Natural killer cell (primary cell): ENCODE data around the gene EGFLAM. TPM values are rescaled to one million over a fixed set of nuclear protein-coding genes. Genes with fewer than 3 reads are reported as not detected.
A peak's percentile ranks its signal among the peaks of the same experiment; 100 is the strongest.

ENCODE experiments used
- ATAC-seq, 3 donors: fragments of 150-1000 bp in 2 of 3; fragments of 200-7000 bp in 1 of 3; cut with Tn5 transposase; 1 replicate in 1 of 3; 2 replicates in 2 of 3; pipeline ENCODE4 v1.10.0; 2021; ENCODE audit warnings: mild to moderate bottlenecking in 2 of 3, moderate library complexity in 2 of 3
- DNase-seq, 2 donors: peaks; one replicate each; pipeline versions ENCODE4 v3.0.0 to v3.0.0-alpha.2; 2013 to 2021; ENCODE audit warnings: mixed read lengths in 1 of 2
- H3K27ac ChIP-seq: one replicate; pipeline ENCODE4 v1.5.1; 2013; ENCODE audit warnings: mild to moderate bottlenecking, low read length
- H3K27me3 ChIP-seq: one replicate; pipeline ENCODE4 v1.6.1; 2013; ENCODE audit warnings: low read length; ENCODE audit not compliant: control insufficient read depth, insufficient read depth
- H3K36me3 ChIP-seq: one replicate; pipeline ENCODE4 v1.6.1; 2013; ENCODE audit warnings: low read length; ENCODE audit not compliant: control insufficient read depth, insufficient read depth
- H3K4me1 ChIP-seq: one replicate; pipeline ENCODE4 v1.6.1; 2013; ENCODE audit warnings: low read length; ENCODE audit not compliant: control insufficient read depth, insufficient read depth
- H3K4me3 ChIP-seq: one replicate; pipeline ENCODE4 v1.5.1; 2013; ENCODE audit warnings: low read length
- H3K9me3 ChIP-seq: one replicate; pipeline ENCODE4 v1.6.1; 2013; ENCODE audit warnings: low read length; ENCODE audit not compliant: control insufficient read depth, insufficient read depth
- H3K27ac Mint-ChIP-seq, 2 donors: one replicate each; pipeline ENCODE4 v1.8.0; 2022; ENCODE audit warnings: mild to moderate bottlenecking in 2 of 2, mixed read lengths in 2 of 2, moderate library complexity in 1 of 2
- H3K27me3 Mint-ChIP-seq, 2 donors: one replicate each; pipeline ENCODE4 v1.8.0; 2022; ENCODE audit warnings: low read depth in 2 of 2, mixed read lengths in 2 of 2
- H3K36me3 Mint-ChIP-seq: one replicate; pipeline ENCODE4 v1.8.0; 2022; ENCODE audit warnings: mixed read lengths
- H3K4me1 Mint-ChIP-seq, 2 donors: one replicate each; pipeline ENCODE4 v1.8.0; 2022; ENCODE audit warnings: mixed read lengths in 2 of 2
- H3K4me3 Mint-ChIP-seq: one replicate; pipeline ENCODE4 v1.8.0; 2022; ENCODE audit warnings: mild to moderate bottlenecking, moderate library complexity, mixed read lengths
- H3K9me3 Mint-ChIP-seq, 2 donors: one replicate each; pipeline ENCODE4 v1.8.0; 2022; ENCODE audit warnings: mixed read lengths in 2 of 2
- CTCF ChIP-seq: fragments of 200-600 bp; IDR thresholded peaks from one replicate; pipeline ENCODE4 v1.8.0; 2022; ENCODE audit warnings: antibody characterized with exemption
- WGBS: methylation state at CpG from one replicate; pipeline ENCODE4 v1.1.7; 2013; ENCODE audit warnings: missing lambda C conversion rate; ENCODE audit not compliant: insufficient coverage; 5-methylcytosine and 5-hydroxymethylcytosine counted together
- intact Hi-C: fragments of 100-400 bp; cut with micrococcal nuclease; formaldehyde crosslinking; loops from one replicate; pipeline ENCODE4 v1.14.2; 2022
- total RNA-seq, 4 donors: library from RNA; stranded (reverse); fragments of 120-200 nt in 1 of 4; gene quantifications; one replicate each; pipeline versions ENCODE4 v1.2.3 to v1.2.4, GENCODE V29; 2013 to 2022

EGFLAM gene
- total RNA-seq, 3 donors from 2014 or later (not counting 1 experiment from before 2014, with no cell fraction given): not detected

- Histone ChIP-seq H3K27me3 (peaks cover 2% of the 10 kb centered on the region), H3K4me1 (no peaks in the 10 kb centered on the region), H3K4me3 (no peak overlapping the region), H3K9me3 (no peaks in the 10 kb centered on the region), H3K36me3 (no peaks in the 10 kb centered on the region), H3K27ac (no peak overlapping the region)
- ATAC-seq: no peak
- no peak for TF ChIP-seq CTCF
- Mint-ChIP-seq H3K27me3 (peaks cover 22 to 64% of the 10 kb centered on the region in 2 donors), H3K27ac (no peak overlapping the region), H3K4me3 (no peak overlapping the region), H3K9me3 (no peaks in the 10 kb centered on the region), H3K36me3 (no peaks in the 10 kb centered on the region), H3K4me1 (no peaks in the 10 kb centered on the region)
- no peak for DNase-seq
- 70% methylated on average over 1 of the region's 1 CpG for WGBS
- intact Hi-C loops: no loop called here
These were observed 180.4 kb downstream of the EGFLAM start for GRCh38 chr5:38438757-38439156.

DNA sequence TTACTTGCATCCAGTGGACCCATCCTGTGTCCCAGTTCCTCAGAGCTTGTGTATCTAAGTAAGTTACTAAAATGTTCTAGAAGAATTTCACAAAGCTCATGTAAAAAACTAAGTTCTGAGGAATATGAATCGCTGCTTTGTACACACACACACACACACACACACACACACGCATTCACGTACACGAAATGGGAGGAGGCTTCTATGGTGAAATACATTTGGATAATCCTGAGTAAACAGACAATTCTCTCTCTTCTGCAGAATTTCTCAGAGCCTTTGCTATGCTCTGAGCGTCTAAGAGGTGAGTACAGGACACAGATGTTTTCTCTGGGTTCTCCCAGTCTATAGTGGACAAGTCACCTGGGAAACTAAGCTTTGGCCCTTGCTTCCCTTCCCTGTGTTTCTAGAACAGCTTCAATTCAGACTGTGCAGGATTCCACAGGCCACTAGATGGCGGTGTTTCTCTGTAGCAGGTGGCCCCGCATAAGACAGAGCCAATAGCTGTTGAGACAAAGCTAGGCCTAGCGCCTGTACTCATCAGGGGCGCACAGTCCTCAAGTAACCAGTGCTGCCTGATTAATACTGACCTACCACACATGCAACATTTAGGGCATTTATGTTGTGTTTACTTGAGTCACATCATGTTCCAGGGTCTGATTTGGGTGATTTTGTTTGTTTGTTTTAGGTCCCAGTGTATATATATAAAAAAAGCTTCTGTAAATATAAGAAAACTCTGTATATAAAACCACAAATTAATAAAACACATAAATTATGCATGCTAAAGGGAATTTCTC is 183.3 kb downstream of the EGFLAM start:
- peaks cover 20 to 52% of the 10 kb centered on the region in 2 donors for H3K27me3 Mint-ChIP-seq
- no peak overlapping the region for H3K27ac Mint-ChIP-seq
- WGBS: 15% methylated on average over 5 of the region's 9 CpGs
- H3K4me1 Mint-ChIP-seq: no peaks in the 10 kb centered on the region
- Histone ChIP-seq H3K9me3 (no peaks in the 10 kb centered on the region), H3K36me3 (no peaks in the 10 kb centered on the region), H3K27ac (no peak overlapping the region), H3K4me1 (no peaks in the 10 kb centered on the region), H3K4me3 (no peak overlapping the region), H3K27me3 (peaks cover 2% of the 10 kb centered on the region)
- TF ChIP-seq CTCF: peak; percentile 97
- intact Hi-C loops: loop anchor here (1.0 to 5.0 kb wide), 3 partner anchors 110 to 641 kb away; no protein-coding TSS in a partner anchor
- ATAC-seq: peak; percentile 93 to 100 (median 97)
- no peaks in the 10 kb centered on the region for H3K9me3 Mint-ChIP-seq
- no peak overlapping the region for H3K4me3 Mint-ChIP-seq
- peaks cover 2% of the 10 kb centered on the region for H3K36me3 Mint-ChIP-seq
- DNase-seq: peak; percentile 60 to 90

- Histone ChIP-seq H3K27ac (no peak overlapping the region), H3K4me3 (no peak overlapping the region), H3K27me3 (peaks cover 2% of the 10 kb centered on the region), H3K4me1 (no peaks in the 10 kb centered on the region), H3K9me3 (no peaks in the 10 kb centered on the region), H3K36me3 (no peaks in the 10 kb centered on the region)
- Mint-ChIP-seq H3K9me3 (no peaks in the 10 kb centered on the region), H3K27me3 (peaks cover 26 to 55% of the 10 kb centered on the region in 2 donors), H3K4me3 (no peak overlapping the region), H3K36me3 (peaks cover 7% of the 10 kb centered on the region), H3K27ac (no peak overlapping the region), H3K4me1 (no peaks in the 10 kb centered on the region)
- ATAC-seq (no peak), DNase-seq (no peak)
- no CpG with 5 or more reads among the region's 2 CpGs for WGBS
- TF ChIP-seq CTCF: no peak
- intact Hi-C loops: loop anchor here (5.0 kb wide), 1 partner anchor 640 kb away; no protein-coding TSS in a partner anchor
These were observed 183.9 kb downstream of the EGFLAM start for GRCh38 chr5:38442247-38442573.
